Thoracic aorta (tissue), 2 donors: Measurements from ENCODE around the gene GRIK4. TPM values are rescaled to one million over a fixed set of nuclear protein-coding genes. Genes with fewer than 3 reads are reported as not detected.
"Not testable (repeated sequence)": the region's sequence is repeated elsewhere in the genome, so short reads cannot be mapped to it uniquely, and the experiment has no call there.

ENCODE experiments used
- ATAC-seq: fragments of 150-250 bp; one replicate; pipeline ENCODE4 v1.8.0; 2017; ENCODE audit warnings: low read depth; ENCODE audit not compliant: insufficient number of reproducible peaks, low FRiP score
- DNase-seq: peaks from one replicate; pipeline ENCODE4 v3.0.0-alpha.2; 2020; ENCODE audit warnings: low spot score
- H3K27ac ChIP-seq, 2 donors: fragments of 200-600 bp; sonication (generic); 1 replicate in 1 of 2; 2 replicates in 1 of 2; pipeline ENCODE4 v1.5.1; 2016; ENCODE audit warnings: mild to moderate bottlenecking in 2 of 2, moderate library complexity in 2 of 2
- H3K27me3 ChIP-seq: fragments of 200-600 bp; sonication (generic); replicated peaks from 2 replicates; pipeline ENCODE4 v1.6.0; 2016; ENCODE audit warnings: mild to moderate bottlenecking; ENCODE audit not compliant: insufficient read depth
- H3K36me3 ChIP-seq: fragments of 200-600 bp; sonication (generic); one replicate; pipeline ENCODE4 v1.5.1; 2016
- H3K4me1 ChIP-seq, 2 donors: fragments of 200-600 bp; sonication (generic); 1 replicate in 1 of 2; 2 replicates in 1 of 2; pipeline versions ENCODE4 v1.5.1 to v1.6.0; 2016; ENCODE audit warnings: low read depth in 2 of 2, mild to moderate bottlenecking in 1 of 2; ENCODE audit not compliant: control insufficient read depth in 1 of 2
- H3K4me3 ChIP-seq: fragments of 200-600 bp; sonication (generic); 2 replicates; pipeline ENCODE4 v1.5.1; 2016; ENCODE audit warnings: mild to moderate bottlenecking
- H3K9me3 ChIP-seq: fragments of 200-600 bp; sonication (generic); 2 replicates; pipeline ENCODE4 v1.5.1; 2016
- CTCF ChIP-seq: fragments of 200-600 bp; sonication (generic); IDR thresholded peaks from one replicate; pipeline ENCODE4 v1.5.1; 2019; ENCODE audit warnings: antibody characterized with exemption
- total RNA-seq, 2 donors: library from RNA; depleted of rRNA; stranded (reverse); fragments of >200 nt; gene quantifications; one replicate each; pipeline versions ENCODE4 v1.1.0 to v1.2.3, GENCODE V29; 2016

The GRIK4 gene
- total RNA-seq, 2 donors from 2014 or later, result not detected

- no peaks in the 10 kb centered on the region for H3K36me3 ChIP-seq
- no peaks in the 10 kb centered on the region for H3K27me3 ChIP-seq
- H3K4me1 ChIP-seq, result no peaks in the 10 kb centered on the region
- TF ChIP-seq CTCF, result no peak
- DNase-seq (no peak), ATAC-seq (no peak)
- no peak overlapping the region for H3K27ac ChIP-seq
- no peak overlapping the region for H3K4me3 ChIP-seq
- peaks cover 4% of the 10 kb centered on the region for H3K9me3 ChIP-seq
Measured at GRCh38 chr11:120578596-120579154, 67.1 kb downstream of the GRIK4 start.

DNA sequence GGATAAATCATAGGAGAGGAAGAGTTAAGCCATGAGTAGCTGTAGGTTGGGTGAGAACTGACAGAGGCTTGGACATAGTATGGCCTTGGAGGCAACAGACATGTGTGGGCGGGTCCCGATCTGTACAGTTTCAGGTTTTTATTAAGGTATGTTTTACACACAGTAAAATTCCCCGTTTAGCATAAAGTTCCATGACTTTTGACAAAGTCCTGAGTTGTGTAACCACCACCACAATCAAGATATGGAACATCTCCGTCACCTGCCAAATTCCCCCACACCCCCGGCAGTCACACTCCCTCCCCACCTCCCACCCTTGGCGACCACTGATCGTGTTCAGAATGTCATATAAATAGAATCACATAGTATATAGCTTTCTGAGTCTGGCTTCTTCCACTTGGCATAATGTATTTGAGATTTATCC lies 68.1 kb downstream of the GRIK4 start:
- Histone ChIP-seq H3K9me3 (peaks cover 4% of the 10 kb centered on the region), H3K36me3 (no peaks in the 10 kb centered on the region), H3K27ac (no peak overlapping the region), H3K4me1 (no peaks in the 10 kb centered on the region), H3K27me3 (no peaks in the 10 kb centered on the region), H3K4me3 (no peak overlapping the region)
- no peak for TF ChIP-seq CTCF
- DNase-seq (no peak), ATAC-seq (no peak)

DNA sequence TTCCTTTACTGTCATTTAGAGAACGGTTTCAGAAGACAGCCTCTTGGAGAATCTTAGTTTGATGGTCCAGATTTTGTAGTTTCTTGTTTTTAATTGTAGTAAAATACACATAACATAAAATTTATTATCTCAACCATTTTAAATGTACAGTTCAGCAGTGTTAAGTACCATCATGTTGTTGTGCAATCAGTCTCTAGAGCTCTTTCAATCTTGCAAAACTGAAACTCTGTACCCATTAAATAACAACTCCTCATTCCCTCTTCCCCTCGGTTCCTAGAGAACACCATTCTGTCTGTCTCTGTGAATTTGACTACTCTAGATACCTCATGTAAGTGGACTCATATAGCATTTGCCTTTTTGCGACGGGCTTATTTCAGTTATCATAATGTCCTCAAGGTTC lies 69.8 kb downstream of the GRIK4 start:
- no peak for ATAC-seq
- H3K27me3 ChIP-seq, result no peaks in the 10 kb centered on the region
- no peak overlapping the region for H3K27ac ChIP-seq
- H3K36me3 ChIP-seq, result no peaks in the 10 kb centered on the region
- peaks cover 4% of the 10 kb centered on the region for H3K9me3 ChIP-seq
- H3K4me1 ChIP-seq, result no peaks in the 10 kb centered on the region
- no peak for DNase-seq
- TF ChIP-seq CTCF, result no peak
- H3K4me3 ChIP-seq, result no peak overlapping the region

- not testable (repeated sequence) for H3K27me3 ChIP-seq, ATAC-seq, H3K27ac ChIP-seq
Measured at GRCh38 chr11:120582535-120582934, 71.0 kb downstream of the GRIK4 start.

DNA sequence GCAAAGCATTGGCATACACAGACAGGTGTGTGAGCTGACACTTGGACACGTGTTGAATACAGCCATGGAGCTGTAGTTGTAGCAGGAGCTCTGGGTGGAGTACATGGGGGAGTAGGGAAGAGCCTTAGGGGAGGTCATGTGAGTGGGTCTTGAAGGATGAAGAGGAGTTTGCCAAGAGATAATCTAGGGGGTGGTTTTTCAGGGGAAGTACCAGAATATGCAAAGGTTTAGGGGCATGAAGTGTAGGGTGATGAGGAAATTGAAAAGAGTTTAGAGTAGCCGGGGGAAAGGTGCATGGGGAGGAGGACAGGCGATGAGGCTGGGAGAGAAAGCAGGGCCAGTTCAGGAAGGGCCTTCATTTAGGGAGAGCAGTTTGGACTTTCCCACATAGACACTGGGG lies 74.5 kb downstream of the GRIK4 start:
- DNase-seq, result no peak

More at GRCh38 chr11:120582535-120582934, 71.0 kb downstream of the GRIK4 start:
- not testable (repeated sequence) for H3K9me3 ChIP-seq, DNase-seq, H3K36me3 ChIP-seq, H3K4me3 ChIP-seq, H3K4me1 ChIP-seq

More for the DNA sequence above, 74.5 kb downstream of the GRIK4 start:
- ATAC-seq, result no peak
- Histone ChIP-seq H3K27me3 (no peaks in the 10 kb centered on the region), H3K4me1 (no peaks in the 10 kb centered on the region), H3K4me3 (no peak overlapping the region), H3K9me3 (peaks cover 4% of the 10 kb centered on the region), H3K36me3 (no peaks in the 10 kb centered on the region), H3K27ac (no peak overlapping the region)
- no peak for TF ChIP-seq CTCF
